Muscle of back (tissue), 11 donors: ENCODE data around the gene IL1F10. TPM values are rescaled to one million over a fixed set of nuclear protein-coding genes. Genes with fewer than 3 reads are reported as not detected.

Source experiments
- DNase-seq, 3 donors: peaks; one replicate each; pipeline versions ENCODE4 v3.0.0 to v3.0.0-alpha.2; 2013
- polyA plus RNA-seq, 10 donors: library from polyadenylated mRNA; unstranded; fragments of 120-200 nt; gene quantifications; one replicate each; pipeline ENCODE4 v1.2.1, GENCODE V29; 2013; ENCODE audit not compliant: insufficient read length in 10 of 10

The IL1F10 gene
- polyA plus RNA-seq, 10 donors = not detected

DNA sequence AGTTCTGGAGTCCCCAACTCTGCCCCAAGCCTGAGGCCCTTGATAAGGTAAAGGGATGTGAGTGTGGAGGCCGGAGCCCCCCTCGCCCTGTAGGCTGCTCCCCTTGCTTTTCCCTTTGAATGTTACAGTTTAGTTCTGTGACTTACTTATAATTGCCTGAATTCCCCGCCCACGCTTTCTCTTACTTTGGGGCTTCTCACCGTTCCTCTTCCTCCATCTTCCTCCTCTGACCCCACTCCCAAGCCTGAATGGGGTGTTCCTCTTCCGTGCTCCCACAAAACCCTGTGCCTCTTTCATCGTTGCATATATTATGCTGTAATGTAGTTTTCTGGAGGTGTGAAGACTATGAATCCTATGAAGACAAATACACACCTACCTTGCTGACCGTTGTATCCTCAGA is 44.7 kb downstream of the IL1F10 start:
- DNase-seq = no peak

DNA sequence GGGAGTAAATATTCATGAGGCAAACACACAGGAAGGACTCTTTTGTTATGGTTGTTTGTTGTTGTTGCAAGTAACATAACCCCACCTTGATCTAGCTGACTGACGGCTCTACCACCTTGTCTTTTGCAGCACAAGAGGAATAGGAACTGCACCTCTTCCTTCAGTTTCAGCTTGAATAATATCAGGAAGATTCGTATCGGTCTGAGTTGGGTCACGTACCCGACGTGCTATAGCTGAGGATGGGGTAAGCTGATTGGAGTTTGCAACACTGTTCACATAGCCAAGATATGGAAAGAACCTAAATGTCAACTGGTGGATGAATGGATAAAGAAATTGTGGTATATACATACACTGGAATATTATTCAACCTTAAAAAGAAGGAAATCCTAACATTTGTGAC is 45.1 kb downstream of the IL1F10 start:
- no peak for DNase-seq

GRCh38 chr2:113113807-113114206 is 46.0 kb downstream of the IL1F10 start:
- no peak for DNase-seq

DNA sequence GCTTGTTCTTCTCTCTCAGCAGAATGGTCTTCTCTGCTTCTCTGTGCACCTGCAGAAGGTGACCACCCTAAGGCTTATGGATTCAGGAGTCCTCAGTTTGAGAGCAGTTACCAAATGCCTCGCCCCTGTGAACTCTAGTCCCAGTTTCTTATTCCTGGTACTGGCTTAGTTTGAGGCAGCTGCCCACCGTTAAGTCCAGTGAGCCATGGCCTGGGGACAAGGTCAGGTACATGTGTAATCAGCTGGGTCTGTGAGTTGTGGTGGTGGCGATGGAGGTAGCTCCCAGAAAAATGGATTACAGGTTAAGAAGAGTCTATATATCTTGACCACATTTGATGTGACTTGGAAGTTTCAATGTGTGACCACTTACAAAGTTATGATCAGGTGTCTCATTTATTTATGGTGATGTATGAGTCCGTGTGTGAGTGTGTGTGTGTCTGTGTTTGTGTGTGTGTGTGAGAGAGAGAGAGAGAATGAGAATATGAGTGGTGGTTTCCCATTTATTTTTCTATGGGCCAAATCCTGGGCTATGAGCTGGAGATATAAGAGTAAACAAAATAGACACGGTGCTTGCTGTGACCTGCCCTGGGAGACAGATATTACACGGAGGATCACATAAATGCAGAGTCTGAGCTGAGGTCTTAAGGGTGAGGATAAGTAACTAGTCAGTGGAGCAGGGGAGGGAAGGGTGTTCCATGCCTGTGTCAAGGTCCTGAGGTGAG is 46.6 kb downstream of the IL1F10 start:
- no peak for DNase-seq

DNA sequence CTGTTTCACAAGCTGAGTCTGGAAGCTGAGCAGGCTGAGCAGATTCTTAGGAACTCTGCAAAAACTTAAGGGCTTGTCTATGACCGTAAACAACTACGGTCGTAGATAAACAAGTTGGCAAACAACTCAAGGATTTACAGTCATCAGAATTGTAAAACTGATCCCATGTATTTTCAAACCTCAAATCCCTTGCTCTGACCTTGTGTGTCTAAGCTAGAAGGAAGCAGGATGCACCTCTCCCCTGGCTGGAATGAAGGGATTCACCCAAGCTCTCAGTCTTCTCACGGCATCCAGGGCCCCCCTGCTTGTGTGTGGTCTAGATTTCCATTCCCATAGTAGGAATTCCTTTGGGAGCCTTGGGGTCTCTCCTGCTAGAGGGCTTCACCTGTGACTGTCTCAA is 47.2 kb downstream of the IL1F10 start:
- DNase-seq = no peak

- DNase-seq = no peak
Measured at GRCh38 chr2:113116100-113116958, 48.6 kb downstream of the IL1F10 start.

GRCh38 chr2:113117541-113118262 is 49.9 kb downstream of the IL1F10 start:
- DNase-seq = peak; percentile 32 to 67 (median 48)

- no peak for DNase-seq
Measured at GRCh38 chr2:113118263-113118657, 50.5 kb downstream of the IL1F10 start.

DNA sequence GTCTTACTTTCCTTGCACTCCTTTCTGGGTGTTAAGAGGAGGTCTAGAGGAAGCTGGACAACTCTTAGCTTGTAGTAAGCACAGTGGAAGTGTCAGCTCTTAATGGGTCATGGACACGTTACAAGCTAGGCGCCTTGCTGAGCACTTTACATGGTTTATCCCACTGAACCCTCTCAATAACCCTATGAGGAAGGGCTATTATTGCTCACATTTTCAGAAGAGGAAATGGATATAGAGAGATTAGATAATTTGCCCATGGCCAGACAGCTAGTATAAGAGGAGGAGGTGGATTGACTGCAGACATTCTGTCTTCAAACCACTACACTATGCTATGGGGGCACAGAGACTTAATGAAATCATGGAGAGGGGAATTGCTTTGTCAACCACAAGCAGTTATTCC is 51.3 kb downstream of the IL1F10 start:
- DNase-seq = no peak

GRCh38 chr2:113120861-113121260 is 53.1 kb downstream of the IL1F10 start:
- no peak for DNase-seq

- no peak for DNase-seq
Measured at GRCh38 chr2:113122364-113122763, 54.6 kb downstream of the IL1F10 start.

DNA sequence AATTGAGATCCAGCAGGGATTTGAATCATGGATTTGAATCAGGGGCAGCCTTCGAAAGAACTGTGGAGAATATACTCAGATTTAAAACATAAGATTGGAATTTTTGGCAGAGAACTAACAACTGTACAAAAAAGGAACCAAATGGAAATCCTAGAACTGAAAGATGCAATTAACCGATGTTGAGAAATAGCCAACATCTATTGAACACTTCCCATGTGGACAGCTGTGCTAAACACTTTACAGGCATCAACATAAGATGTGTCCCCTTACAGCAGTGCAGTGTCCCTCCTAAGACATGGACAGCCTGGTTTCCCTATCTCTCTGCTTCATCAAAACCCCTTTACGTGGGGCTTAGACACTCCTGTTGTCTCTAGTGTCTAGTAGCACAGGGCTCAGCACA is 56.0 kb downstream of the IL1F10 start:
- no peak for DNase-seq

- DNase-seq = peak in 1 of 3 donors; percentile 22
Measured at GRCh38 chr2:113124181-113124961, 56.6 kb downstream of the IL1F10 start.

Other genes with a start within 250 kb of the IL1F10 start
- 1 to 10 TPM in 2 of 10 donors, under 1 TPM in 7, not detected in 1; 0.34 to 4.9 (median 0.59) TPM for gene IL1B, start 231.2 kb upstream of the IL1F10 start, polyA plus RNA-seq
- gene IL37, start 156.8 kb upstream of the IL1F10 start, polyA plus RNA-seq = under 1 TPM in 1 of 10 donors, not detected in 9; 0.30 TPM
- under 1 TPM in 2 of 10 donors, not detected in 8; 0.29 to 0.53 TPM for gene IL36G, start 90.0 kb upstream of the IL1F10 start, polyA plus RNA-seq
- not detected for gene IL36A, start 62.5 kb upstream of the IL1F10 start, polyA plus RNA-seq
- gene IL36B, start 15.1 kb upstream of the IL1F10 start, polyA plus RNA-seq = not detected
- gene IL36RN, start 8.8 kb upstream of the IL1F10 start, polyA plus RNA-seq = 1 to 10 TPM in 1 of 10 donors, under 1 TPM in 1, not detected in 8; 0.34 to 2.4 TPM
- 1 to 10 TPM in 3 of 10 donors, under 1 TPM in 7; 0.18 to 3.4 (median 0.74) TPM for gene IL1RN, start 59.6 kb downstream of the IL1F10 start, polyA plus RNA-seq
- gene PSD4, start 106.0 kb downstream of the IL1F10 start, polyA plus RNA-seq = 1 to 10 TPM; 1.2 to 4.2 (median 2.0) TPM
- gene PAX8, start 211.0 kb downstream of the IL1F10 start, polyA plus RNA-seq = 1 to 10 TPM in 6 of 10 donors, under 1 TPM in 4; 0.22 to 6.0 (median 1.6) TPM